HFFc6 (cell line): Measurements from ENCODE around the gene NOTCH4. TPM values are rescaled to one million over a fixed set of nuclear protein-coding genes. Genes with fewer than 3 reads are reported as not detected.

Experiments used
- DNase-seq: peaks from one replicate; pipeline ENCODE4 v3.0.0-alpha.2; 2018
- H3K27ac Mint-ChIP-seq: 2 replicates; pipeline ENCODE4 v1.8.0; 2020; ENCODE audit warnings: mild to moderate bottlenecking, mixed read lengths
- H3K27me3 Mint-ChIP-seq: 2 replicates; pipeline ENCODE4 v1.8.0; 2021; ENCODE audit warnings: mild to moderate bottlenecking, moderate library complexity, mixed read lengths; ENCODE audit not compliant: insufficient read depth
- H3K36me3 Mint-ChIP-seq: 2 replicates; pipeline ENCODE4 v1.8.0; 2021; ENCODE audit warnings: low read depth, mixed read lengths
- H3K4me1 Mint-ChIP-seq: 2 replicates; pipeline ENCODE4 v1.8.0; 2020; ENCODE audit warnings: low read depth, mixed read lengths
- H3K4me3 Mint-ChIP-seq: 2 replicates; pipeline ENCODE4 v1.8.0; 2020; ENCODE audit warnings: mild to moderate bottlenecking, moderate library complexity, mixed read lengths
- H3K9me3 Mint-ChIP-seq: 2 replicates; pipeline ENCODE4 v1.8.0; 2020; ENCODE audit warnings: mild to moderate bottlenecking, mixed read lengths
- CTCF ChIP-seq: fragments of 200-600 bp; sonication (generic); IDR thresholded peaks from 2 replicates; pipeline ENCODE4 v1.5.0; 2021; ENCODE audit warnings: antibody characterized with exemption, mild to moderate bottlenecking
- total RNA-seq, 6 experiments: library from RNA; stranded (reverse); fragmentation: NEBNext Ultra II Directional; extraction: Animal tissue kit (Norgen Biotek cat#: 25700); gene quantifications; 2 replicates in 1 of 6; 3 replicates in 5 of 6; pipeline ENCODE4 v1.2.3, GENCODE V29; 2021

The NOTCH4 gene
- total RNA-seq, 6 experiments from 2014 or later = 0.29 to 0.68 (median 0.48) TPM

- DNase-seq = no peak
- TF ChIP-seq CTCF = no peak
- no peak overlapping the region for H3K4me3 Mint-ChIP-seq
- no peaks in the 10 kb centered on the region; the same call in none of the 2 replicates for H3K27me3 Mint-ChIP-seq
- no peak overlapping the region for H3K27ac Mint-ChIP-seq
- no peaks in the 10 kb centered on the region for H3K9me3 Mint-ChIP-seq
- H3K36me3 Mint-ChIP-seq = peaks cover 16% of the 10 kb centered on the region
- peaks cover 32% of the 10 kb centered on the region for H3K4me1 Mint-ChIP-seq
These were observed 67.0 kb downstream of the NOTCH4 start for GRCh38 chr6:32156891-32157290.

GRCh38 chr6:32154514-32155161 lies 69.2 kb downstream of the NOTCH4 start:
- TF ChIP-seq CTCF = peak; percentile 76
- Mint-ChIP-seq H3K4me1 (peaks cover 43% of the 10 kb centered on the region), H3K36me3 (peaks cover 16% of the 10 kb centered on the region), H3K27me3 (peaks cover 2% of the 10 kb centered on the region), H3K27ac (peak overlapping the region; percentile 97), H3K9me3 (no peaks in the 10 kb centered on the region), H3K4me3 (peak overlapping the region; percentile 100)
- peak; percentile 61 for DNase-seq

- DNase-seq = peak; percentile 85
- H3K36me3 Mint-ChIP-seq = peaks cover 18% of the 10 kb centered on the region
- H3K27me3 Mint-ChIP-seq = peaks cover 2% of the 10 kb centered on the region
- TF ChIP-seq CTCF = peak; percentile 57
- H3K4me1 Mint-ChIP-seq = peaks cover 43% of the 10 kb centered on the region
- no peaks in the 10 kb centered on the region for H3K9me3 Mint-ChIP-seq
- H3K4me3 Mint-ChIP-seq = peak within 1 kb of the TSS; percentile 100
- peak within 1 kb of the TSS; percentile 97 for H3K27ac Mint-ChIP-seq
These were observed 70.0 kb downstream of the NOTCH4 start, which contains the start of gene PPT2 for GRCh38 chr6:32153564-32154513. TSS of gene PPT2 (plus strand) at chr6:32154141. CDS start at chr6:32154595, 454 bp downstream.

GRCh38 chr6:32152769-32153563 lies 70.9 kb downstream of the NOTCH4 start:
- TF ChIP-seq CTCF = no peak
- H3K9me3 Mint-ChIP-seq = no peaks in the 10 kb centered on the region
- peaks cover 20% of the 10 kb centered on the region for H3K36me3 Mint-ChIP-seq
- peak overlapping the region; percentile 97 for H3K27ac Mint-ChIP-seq
- peak; percentile 46 for DNase-seq
- H3K4me1 Mint-ChIP-seq = peaks cover 43% of the 10 kb centered on the region
- peak overlapping the region; percentile 100 for H3K4me3 Mint-ChIP-seq
- peaks cover 4% of the 10 kb centered on the region for H3K27me3 Mint-ChIP-seq
